Esophagus squamous epithelium (tissue), 5 donors: Measurements from ENCODE around the gene MAST3. TPM values are rescaled to one million over a fixed set of nuclear protein-coding genes. Genes with fewer than 3 reads are reported as not detected.
A peak's percentile ranks its signal among the peaks of the same experiment; 100 is the strongest.

ENCODE experiments used
- DNase-seq: peaks from one replicate; lab custom pipeline; 2025; lab: John Stamatoyannopoulos, UW
- H3K27ac ChIP-seq, 4 donors: fragments of 200-600 bp; sonication (generic); one replicate each; pipeline ENCODE4 v1.5.1; 2016 to 2019; ENCODE audit warnings: mild to moderate bottlenecking in 1 of 4
- H3K27me3 ChIP-seq, 4 donors: fragments of 200-600 bp; sonication (generic); 1 replicate in 3 of 4; 2 replicates in 1 of 4; pipeline versions ENCODE4 v1.5.1 to v1.6.0; 2017 to 2021; ENCODE audit warnings: antibody characterized with exemption in 1 of 4
- H3K36me3 ChIP-seq, 3 donors: fragments of 200-600 bp; sonication (generic); one replicate each; pipeline ENCODE4 v1.5.1; 2016 to 2019
- H3K4me1 ChIP-seq, 3 donors: fragments of 200-600 bp; sonication (generic); one replicate each; pipeline ENCODE4 v1.5.1; 2017 to 2019
- H3K4me3 ChIP-seq, 4 donors: fragments of 200-600 bp; sonication (generic); 1 replicate in 3 of 4; 2 replicates in 1 of 4; pipeline ENCODE4 v1.5.1; 2016 to 2019; ENCODE audit warnings: mild to moderate bottlenecking in 2 of 4, moderate library complexity in 1 of 4
- H3K9me3 ChIP-seq, 3 donors: fragments of 200-600 bp; sonication (generic); one replicate each; pipeline ENCODE4 v1.5.1; 2016 to 2019
- POLR2A ChIP-seq, 4 donors: fragments of 450-650 bp; IDR thresholded peaks; one replicate each; pipeline ENCODE4 v1.6.1; 2017; ENCODE audit warnings: antibody characterized with exemption in 4 of 4, mild to moderate bottlenecking in 4 of 4, moderate library complexity in 3 of 4
- WGBS, 2 donors: methylation state at CpG; one replicate each; pipeline ENCODE4 v1.1.5; 2018; 5-methylcytosine and 5-hydroxymethylcytosine counted together
- intact Hi-C: fragments of 100-400 bp; cut with DNase I; formaldehyde crosslinking; loops from one replicate; pipeline ENCODE4 v1.15.0; 2022
- total RNA-seq, 4 donors: library from RNA; depleted of rRNA; stranded (reverse); fragments of >200 nt; gene quantifications; one replicate each; pipeline ENCODE4 v1.1.0, GENCODE V29; 2016
- TF ChIP-seq, protein P1 (sequence below), 6 experiments: fragments of 450-650 bp in 4 of 6; fragments of 200-600 bp in 2 of 6; sonication (generic) in 2 of 6; IDR thresholded peaks; one replicate each; pipeline ENCODE4 v1.5.1; 2016 to 2019; ENCODE audit warnings: antibody characterized with exemption in 6 of 6, mild to moderate bottlenecking in 4 of 6, moderate library complexity in 4 of 6
- donor health status: DM: yes; HTN: yes; CAD: no.

MAST3 gene
- total RNA-seq, 4 donors from 2014 or later, result 2.3 to 4.8 (median 4.1) TPM

DNA sequence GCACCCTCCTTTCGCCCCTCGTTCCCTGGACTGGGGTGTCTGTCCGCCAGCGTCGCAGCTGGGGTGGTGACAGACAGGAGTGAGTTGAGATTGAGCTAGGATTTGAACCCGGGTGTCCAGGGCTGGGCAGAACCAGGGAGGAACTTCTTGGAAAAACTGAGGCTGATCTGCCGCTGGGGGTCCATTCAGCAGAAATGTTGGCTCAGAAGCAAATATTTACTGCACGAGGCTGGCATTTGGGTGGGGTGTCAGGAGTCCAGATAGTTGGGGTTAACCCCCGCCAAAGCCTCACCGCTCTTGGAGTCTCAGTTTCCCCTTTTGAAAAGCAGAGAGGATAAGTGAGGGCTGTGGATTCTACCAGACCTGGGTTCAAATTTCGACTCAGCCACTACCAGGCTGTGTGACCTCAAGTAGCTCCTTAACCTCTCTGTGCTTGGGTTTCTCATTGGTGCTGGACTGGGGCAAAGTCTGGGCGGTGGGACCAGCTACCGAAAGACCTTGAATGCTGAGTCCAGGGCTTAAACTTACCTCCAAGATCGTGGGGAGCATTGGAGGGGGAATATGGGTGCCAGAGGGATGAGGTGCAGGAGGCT is 20.9 kb downstream of the MAST3 start:
- intact Hi-C loops, result loop anchor here (10.0 kb wide), 1 partner anchor 136 kb away; a partner anchor contains a TSS
- H3K4me3 ChIP-seq, result peak overlapping the region; percentile 54 to 81 (median 71)
- WGBS, 2 donors, result 31 to 39% methylated on average over 6 to 9 of the region's 14 CpGs
- H3K27ac ChIP-seq, result peak overlapping the region; percentile 65 to 87 (median 75)
- peaks cover 0 to 20% (median 0%) of the 10 kb centered on the region in 3 donors for H3K36me3 ChIP-seq
- no peaks in the 10 kb centered on the region for H3K27me3 ChIP-seq
- DNase-seq, result no peak
- H3K4me1 ChIP-seq, result peaks cover 19 to 38% (median 22%) of the 10 kb centered on the region in 3 donors
- no peaks in the 10 kb centered on the region for H3K9me3 ChIP-seq
- no peak for TF ChIP-seq POLR2A (IDR thresholded peaks at IDR 0.05)
- TF ChIP-seq, protein P1, sequence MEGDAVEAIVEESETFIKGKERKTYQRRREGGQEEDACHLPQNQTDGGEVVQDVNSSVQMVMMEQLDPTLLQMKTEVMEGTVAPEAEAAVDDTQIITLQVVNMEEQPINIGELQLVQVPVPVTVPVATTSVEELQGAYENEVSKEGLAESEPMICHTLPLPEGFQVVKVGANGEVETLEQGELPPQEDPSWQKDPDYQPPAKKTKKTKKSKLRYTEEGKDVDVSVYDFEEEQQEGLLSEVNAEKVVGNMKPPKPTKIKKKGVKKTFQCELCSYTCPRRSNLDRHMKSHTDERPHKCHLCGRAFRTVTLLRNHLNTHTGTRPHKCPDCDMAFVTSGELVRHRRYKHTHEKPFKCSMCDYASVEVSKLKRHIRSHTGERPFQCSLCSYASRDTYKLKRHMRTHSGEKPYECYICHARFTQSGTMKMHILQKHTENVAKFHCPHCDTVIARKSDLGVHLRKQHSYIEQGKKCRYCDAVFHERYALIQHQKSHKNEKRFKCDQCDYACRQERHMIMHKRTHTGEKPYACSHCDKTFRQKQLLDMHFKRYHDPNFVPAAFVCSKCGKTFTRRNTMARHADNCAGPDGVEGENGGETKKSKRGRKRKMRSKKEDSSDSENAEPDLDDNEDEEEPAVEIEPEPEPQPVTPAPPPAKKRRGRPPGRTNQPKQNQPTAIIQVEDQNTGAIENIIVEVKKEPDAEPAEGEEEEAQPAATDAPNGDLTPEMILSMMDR (IDR thresholded peaks at IDR 0.05), result no peak

DNA sequence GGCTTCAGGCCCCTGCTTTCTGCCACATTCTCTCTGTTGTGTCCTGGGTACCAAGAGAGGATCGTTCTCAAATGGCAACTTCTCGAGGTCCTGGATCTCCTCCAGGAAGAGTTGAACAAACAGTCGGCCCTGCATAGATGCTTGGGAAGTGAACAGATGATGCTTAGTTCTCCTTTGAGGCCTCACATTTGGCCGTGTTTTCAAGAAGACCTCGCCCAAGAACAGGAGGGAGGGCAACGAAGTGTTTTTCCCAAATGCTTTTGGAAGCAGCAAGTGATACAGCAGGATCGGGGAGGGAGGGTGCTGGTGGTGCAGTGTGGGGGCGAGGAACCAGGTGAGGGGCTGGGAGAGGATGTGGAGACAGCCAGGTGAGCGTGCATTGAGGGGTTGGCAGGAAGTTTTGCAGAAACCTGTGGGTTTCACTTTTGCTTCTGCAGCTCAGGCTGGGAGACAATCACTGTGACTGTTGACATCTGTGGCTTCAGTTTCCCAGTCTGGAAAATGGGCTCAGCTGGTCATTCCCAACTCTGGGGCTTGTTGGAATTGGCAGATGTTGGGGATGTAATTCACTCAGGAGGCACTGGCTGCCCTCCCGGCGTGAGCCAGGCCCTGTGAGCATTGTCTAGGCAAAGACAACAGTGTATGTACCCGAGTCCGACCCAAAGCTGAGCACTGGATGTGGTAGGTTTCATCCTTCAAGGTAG is 21.6 kb downstream of the MAST3 start:
- intact Hi-C loops, result loop anchor here (10.0 kb wide), 1 partner anchor 136 kb away; a partner anchor contains a TSS
- TF ChIP-seq, protein P1 (IDR thresholded peaks at IDR 0.05), result no peak
- no peak for TF ChIP-seq POLR2A (IDR thresholded peaks at IDR 0.05)
- no peak for DNase-seq
- Histone ChIP-seq H3K4me1 (peaks cover 19 to 38% (median 22%) of the 10 kb centered on the region in 3 donors), H3K27ac (peak overlapping the region in 3 of 4 donors; percentile 73 to 87 (median 77)), H3K4me3 (peak overlapping the region in 2 of 4 donors; percentile 81), H3K36me3 (peaks cover 0 to 26% (median 0%) of the 10 kb centered on the region in 3 donors), H3K27me3 (no peaks in the 10 kb centered on the region), H3K9me3 (no peaks in the 10 kb centered on the region)
- 16 to 19% methylated on average over 6 to 11 of the region's 13 CpGs for WGBS, 2 donors

DNA sequence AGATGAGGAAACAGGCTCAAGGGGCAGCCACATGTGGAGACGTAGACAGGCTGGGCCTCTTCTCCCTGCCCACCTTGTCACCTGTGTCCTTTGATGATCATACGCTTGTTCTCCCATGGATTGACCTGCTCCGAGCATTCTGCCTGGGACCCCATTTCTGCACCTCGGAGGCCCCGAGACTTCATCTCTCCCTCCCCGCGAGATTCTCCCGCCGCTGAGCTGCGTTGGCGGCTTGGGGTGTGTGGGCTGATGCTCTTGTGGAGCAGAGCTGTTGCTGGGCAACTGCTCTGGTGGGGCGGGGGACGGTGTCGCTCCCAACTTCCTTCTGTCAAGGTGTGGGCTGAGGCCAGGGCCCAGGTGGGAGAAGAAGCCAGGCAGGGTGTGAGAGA is 22.1 kb downstream of the MAST3 start:
- peak overlapping the region in 1 of 4 donors; percentile 81 for H3K4me3 ChIP-seq
- DNase-seq, result no peak
- peaks cover 19 to 38% (median 22%) of the 10 kb centered on the region in 3 donors for H3K4me1 ChIP-seq
- H3K27me3 ChIP-seq, result no peaks in the 10 kb centered on the region
- 66 to 93% methylated on average over 4 to 8 of the region's 14 CpGs for WGBS, 2 donors
- intact Hi-C loops, result loop anchor here (10.0 kb wide), 1 partner anchor 135 kb away; a partner anchor contains a TSS
- no peaks in the 10 kb centered on the region for H3K9me3 ChIP-seq
- H3K36me3 ChIP-seq, result peaks cover 0 to 31% (median 0%) of the 10 kb centered on the region in 3 donors
- peak overlapping the region in 3 of 4 donors; percentile 73 to 87 (median 77) for H3K27ac ChIP-seq
- no peak for TF ChIP-seq POLR2A (IDR thresholded peaks at IDR 0.05)
- TF ChIP-seq, protein P1 (IDR thresholded peaks at IDR 0.05), result no peak

DNA sequence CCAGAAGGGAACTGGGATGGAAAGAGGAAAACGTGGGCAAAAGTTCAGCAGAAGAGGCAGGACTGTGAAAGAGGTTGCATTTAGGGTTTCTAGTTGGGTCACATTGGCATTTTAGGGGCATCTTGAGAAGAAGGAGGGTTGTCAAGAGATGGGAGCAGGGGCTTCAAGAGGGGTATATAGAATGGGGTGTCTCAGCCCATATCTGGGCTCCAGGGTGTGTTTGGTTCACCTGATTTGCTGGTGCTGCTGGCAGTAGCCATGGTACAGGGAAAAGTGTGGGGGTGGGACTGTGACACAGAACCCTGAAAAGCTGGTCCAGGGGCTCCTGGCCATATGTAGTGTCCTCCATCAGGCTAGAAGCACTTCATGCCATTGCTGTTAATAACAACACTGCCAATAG is 22.5 kb downstream of the MAST3 start:
- TF ChIP-seq POLR2A (IDR thresholded peaks at IDR 0.05), result no peak
- TF ChIP-seq, protein P1 (IDR thresholded peaks at IDR 0.05), result no peak
- Histone ChIP-seq H3K4me1 (peaks cover 19 to 38% (median 22%) of the 10 kb centered on the region in 3 donors), H3K27me3 (no peaks in the 10 kb centered on the region), H3K4me3 (no peak overlapping the region), H3K9me3 (no peaks in the 10 kb centered on the region), H3K27ac (peak overlapping the region in 1 of 4 donors; percentile 87), H3K36me3 (peaks cover 0 to 36% (median 0%) of the 10 kb centered on the region in 3 donors)
- 45 to 60% methylated on average over 1 of the region's 1 CpG for WGBS, 2 donors
- no peak for DNase-seq
- intact Hi-C loops, result no loop called here

DNA sequence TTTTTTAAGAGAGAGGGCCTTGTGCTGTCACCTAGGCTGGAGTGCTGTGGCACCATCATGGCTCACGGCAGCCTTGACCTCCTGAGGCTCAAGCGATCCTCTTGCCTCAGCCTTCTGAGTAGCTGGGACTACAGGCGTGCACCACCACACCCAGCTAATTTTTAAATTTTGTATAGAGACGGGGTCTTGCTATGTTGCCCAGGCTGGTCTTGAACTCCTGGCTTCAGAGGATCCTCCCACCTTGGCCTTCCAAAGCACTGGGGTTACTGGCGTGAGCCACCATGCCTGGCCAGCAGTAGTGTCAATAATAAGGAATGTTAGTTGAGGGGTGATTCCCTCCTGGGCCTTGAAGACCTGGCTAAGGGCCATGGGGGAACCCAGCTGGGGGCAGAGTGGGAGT is 23.6 kb downstream of the MAST3 start:
- H3K27ac ChIP-seq, result no peak overlapping the region
- DNase-seq, result no peak
- peaks cover 19 to 38% (median 22%) of the 10 kb centered on the region in 3 donors for H3K4me1 ChIP-seq
- no peaks in the 10 kb centered on the region for H3K27me3 ChIP-seq
- H3K36me3 ChIP-seq, result peaks cover 0 to 45% (median 0%) of the 10 kb centered on the region in 3 donors
- no peak overlapping the region for H3K4me3 ChIP-seq
- H3K9me3 ChIP-seq, result no peaks in the 10 kb centered on the region
- intact Hi-C loops, result no loop called here
- 100% methylated on average over 1 to 2 of the region's 5 CpGs for WGBS, 2 donors
- TF ChIP-seq, protein P1 (IDR thresholded peaks at IDR 0.05), result no peak
- TF ChIP-seq POLR2A (IDR thresholded peaks at IDR 0.05), result no peak
